Muscle layer of colon (tissue), 2 donors: ENCODE results near the gene RNF135.

ENCODE experiments used
- H3K27ac ChIP-seq: one replicate; pipeline ENCODE4 v1.7.0; 2013; ENCODE audit warnings: low read depth, mild to moderate bottlenecking, low read length, moderate library complexity
- H3K27me3 ChIP-seq, 2 donors: one replicate each; pipeline ENCODE4 v1.7.0; 2013; ENCODE audit warnings: low read length in 2 of 2, mild to moderate bottlenecking in 2 of 2; ENCODE audit not compliant: insufficient read depth in 2 of 2, control insufficient read depth in 1 of 2
- H3K36me3 ChIP-seq: one replicate; pipeline ENCODE4 v1.7.0; 2013; ENCODE audit warnings: mild to moderate bottlenecking, low read length; ENCODE audit not compliant: insufficient read depth
- H3K4me1 ChIP-seq: one replicate; pipeline ENCODE4 v1.7.0; 2013; ENCODE audit warnings: mild to moderate bottlenecking, low read length; ENCODE audit not compliant: insufficient read depth
- H3K4me3 ChIP-seq, 2 donors: one replicate each; pipeline ENCODE4 v1.7.0; 2013; ENCODE audit warnings: low read length in 2 of 2, low read depth in 1 of 2, mild to moderate bottlenecking in 1 of 2, moderate library complexity in 1 of 2
- H3K9ac ChIP-seq: one replicate; pipeline ENCODE4 v1.7.0; 2013; ENCODE audit warnings: low read length
- H3K9me3 ChIP-seq: one replicate; pipeline ENCODE4 v1.7.0; 2013; ENCODE audit warnings: mild to moderate bottlenecking, low read length
- donor health status: abdominal sarcoma.
- donor health status: Adenocarcinoma of cecum.

The RNF135 gene

GRCh38 chr17:30982855-30983254 is 12.0 kb downstream of the RNF135 start:
- Histone ChIP-seq H3K9ac (no peak overlapping the region), H3K4me1 (no peaks in the 10 kb centered on the region), H3K4me3 (no peak overlapping the region), H3K27ac (no peak overlapping the region), H3K36me3 (peaks cover 13% of the 10 kb centered on the region), H3K27me3 (no peaks in the 10 kb centered on the region), H3K9me3 (no peaks in the 10 kb centered on the region)

- Histone ChIP-seq H3K27ac (no peak overlapping the region), H3K4me1 (no peaks in the 10 kb centered on the region), H3K9ac (no peak overlapping the region), H3K36me3 (peaks cover 12% of the 10 kb centered on the region), H3K9me3 (no peaks in the 10 kb centered on the region), H3K4me3 (no peak overlapping the region), H3K27me3 (no peaks in the 10 kb centered on the region)
These were observed 19.6 kb downstream of the RNF135 start for GRCh38 chr17:30990458-30990857.

DNA sequence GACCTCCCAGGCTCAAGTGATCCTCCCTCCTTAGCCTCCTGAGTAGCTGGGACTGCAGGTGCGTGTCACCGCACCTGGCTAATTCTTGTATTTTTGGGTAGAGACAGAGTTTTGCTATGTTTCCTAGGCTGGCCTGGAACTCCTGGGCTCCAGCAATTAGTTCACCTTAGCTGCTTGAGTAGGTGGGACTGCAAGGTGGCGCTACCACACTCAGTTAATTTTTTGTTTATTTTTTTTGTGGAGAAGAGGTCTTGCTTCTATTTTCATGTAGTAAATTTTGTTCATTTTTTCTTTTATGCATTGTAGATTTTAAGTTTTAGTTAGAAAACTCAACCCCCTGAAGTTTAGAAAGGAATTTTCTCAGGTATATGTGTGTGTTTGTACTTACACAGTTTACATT is 21.7 kb downstream of the RNF135 start:
- no peak overlapping the region for H3K27ac ChIP-seq
- H3K4me1 ChIP-seq = no peaks in the 10 kb centered on the region
- H3K27me3 ChIP-seq = no peaks in the 10 kb centered on the region
- peaks cover 20% of the 10 kb centered on the region for H3K36me3 ChIP-seq
- no peak overlapping the region for H3K4me3 ChIP-seq
- no peak overlapping the region for H3K9ac ChIP-seq
- no peaks in the 10 kb centered on the region for H3K9me3 ChIP-seq

DNA sequence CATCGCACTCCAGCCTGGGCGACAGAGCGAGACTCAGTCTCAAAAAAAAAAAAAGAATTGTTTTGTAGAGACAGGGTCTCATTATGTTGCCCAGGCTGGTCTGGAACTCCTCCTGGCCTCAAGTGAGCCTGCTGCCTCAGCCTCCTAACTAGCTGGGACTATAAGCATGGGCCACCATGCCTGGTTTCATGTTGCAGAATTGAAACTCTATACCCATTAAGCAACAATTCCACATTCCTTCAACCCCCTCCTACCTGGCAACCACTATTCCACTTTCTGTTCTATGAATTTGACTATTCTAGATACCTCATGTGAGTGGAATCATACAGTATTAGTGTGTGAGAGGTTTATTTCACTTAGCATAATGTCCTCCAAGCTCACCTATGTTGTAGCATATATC is 24.5 kb downstream of the RNF135 start:
- Histone ChIP-seq H3K27ac (no peak overlapping the region), H3K9ac (no peak overlapping the region), H3K4me3 (no peak overlapping the region), H3K4me1 (no peaks in the 10 kb centered on the region), H3K9me3 (no peaks in the 10 kb centered on the region), H3K36me3 (peaks cover 34% of the 10 kb centered on the region), H3K27me3 (no peaks in the 10 kb centered on the region)

- H3K27ac ChIP-seq = no peak overlapping the region
- no peaks in the 10 kb centered on the region for H3K9me3 ChIP-seq
- no peak overlapping the region for H3K9ac ChIP-seq
- no peaks in the 10 kb centered on the region for H3K4me1 ChIP-seq
- H3K27me3 ChIP-seq = no peaks in the 10 kb centered on the region
- H3K36me3 ChIP-seq = peaks cover 34% of the 10 kb centered on the region
- no peak overlapping the region for H3K4me3 ChIP-seq
These were observed 25.6 kb downstream of the RNF135 start for GRCh38 chr17:30996486-30996885.

DNA sequence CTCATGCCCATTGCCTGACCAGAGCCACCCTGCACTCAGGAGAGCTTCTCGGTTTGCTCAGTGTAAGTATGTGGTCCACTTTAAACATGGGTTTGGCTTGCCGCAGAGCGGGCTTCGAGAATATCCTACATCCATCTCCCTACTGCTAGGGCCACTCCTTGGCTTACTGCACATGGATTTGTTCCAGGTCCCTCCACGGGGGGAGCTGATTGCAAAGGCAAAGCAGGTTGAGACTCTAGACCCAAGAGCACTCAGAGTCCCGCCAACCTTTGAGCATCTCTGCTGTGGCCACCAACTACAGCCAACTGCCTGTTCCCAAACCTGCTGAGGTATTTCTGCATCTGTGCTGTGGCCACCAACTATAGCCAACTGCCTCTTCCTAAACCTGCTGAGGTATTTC is 26.4 kb downstream of the RNF135 start:
- peaks cover 39% of the 10 kb centered on the region for H3K36me3 ChIP-seq
- no peak overlapping the region for H3K4me3 ChIP-seq

GRCh38 chr17:30997842-30998241 is 27.0 kb downstream of the RNF135 start:
- H3K27ac ChIP-seq = no peak overlapping the region
- H3K36me3 ChIP-seq = peaks cover 39% of the 10 kb centered on the region
- H3K4me3 ChIP-seq = no peak overlapping the region
- H3K9me3 ChIP-seq = no peaks in the 10 kb centered on the region
- H3K9ac ChIP-seq = no peak overlapping the region
- H3K27me3 ChIP-seq = no peaks in the 10 kb centered on the region
- H3K4me1 ChIP-seq = no peaks in the 10 kb centered on the region

More for the DNA sequence above, 26.4 kb downstream of the RNF135 start:
- Histone ChIP-seq H3K9me3 (no peaks in the 10 kb centered on the region), H3K27me3 (no peaks in the 10 kb centered on the region), H3K27ac (no peak overlapping the region), H3K4me1 (no peaks in the 10 kb centered on the region), H3K9ac (no peak overlapping the region)

DNA sequence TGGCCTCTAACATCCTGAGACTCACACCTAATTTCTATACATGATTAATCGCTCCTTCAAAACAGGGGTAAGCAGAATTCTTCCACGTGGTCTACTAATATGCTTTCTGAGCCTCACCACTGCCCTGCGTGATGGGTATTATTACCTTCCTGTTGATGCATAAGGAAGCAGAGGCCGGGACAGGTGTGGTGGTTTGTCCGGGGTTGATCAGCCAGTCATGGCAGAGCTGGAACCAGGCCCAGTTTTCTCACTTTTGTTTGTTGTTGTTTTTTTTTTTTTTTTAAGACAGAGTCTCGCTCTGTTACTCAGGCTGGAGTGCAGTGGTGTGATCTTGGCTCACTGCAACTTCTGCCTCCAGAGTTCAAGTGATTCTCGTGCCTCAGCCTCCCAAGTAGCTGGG is 31.2 kb downstream of the RNF135 start:
- peaks cover 28% of the 10 kb centered on the region for H3K36me3 ChIP-seq

DNA sequence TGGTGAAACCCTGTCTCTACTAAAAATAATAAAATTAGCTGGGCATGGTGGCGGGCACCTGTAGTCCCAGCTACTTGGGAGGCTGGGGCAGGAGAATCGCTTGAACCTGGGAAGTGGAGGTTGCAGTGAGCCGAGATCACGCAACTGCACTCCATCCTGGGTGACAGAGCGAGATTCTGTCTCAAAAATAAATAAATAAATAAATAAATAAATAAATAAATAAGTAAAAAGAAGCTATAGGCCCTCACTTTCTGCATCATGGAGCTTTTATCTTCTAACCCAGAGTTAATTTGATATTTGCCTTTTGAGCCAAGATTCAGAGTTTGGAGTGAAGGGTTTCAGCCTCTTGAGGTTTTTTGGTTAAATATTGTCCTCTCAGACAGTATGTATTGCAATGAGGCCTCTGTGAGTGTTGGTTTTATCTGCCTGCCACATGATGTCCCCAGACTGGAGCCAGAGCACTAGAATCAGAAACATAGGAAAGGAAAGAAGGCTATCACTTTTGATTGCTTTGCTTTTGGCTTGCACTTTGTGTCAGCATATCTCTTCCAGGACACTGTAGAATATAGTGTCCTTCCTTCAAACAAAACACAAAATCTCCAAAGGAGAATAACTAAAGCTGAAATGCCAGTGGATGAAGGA is 32.5 kb downstream of the RNF135 start:
- no peaks in the 10 kb centered on the region for H3K27me3 ChIP-seq
- H3K4me1 ChIP-seq = no peaks in the 10 kb centered on the region
- no peak overlapping the region for H3K4me3 ChIP-seq
- H3K36me3 ChIP-seq = peaks cover 19% of the 10 kb centered on the region
- H3K9ac ChIP-seq = no peak overlapping the region
- no peaks in the 10 kb centered on the region for H3K9me3 ChIP-seq
- H3K27ac ChIP-seq = no peak overlapping the region

More for the DNA sequence above, 31.2 kb downstream of the RNF135 start:
- H3K4me3 ChIP-seq = no peak overlapping the region
- no peak overlapping the region for H3K9ac ChIP-seq
- H3K27me3 ChIP-seq = no peaks in the 10 kb centered on the region
- H3K27ac ChIP-seq = no peak overlapping the region
- H3K4me1 ChIP-seq = no peaks in the 10 kb centered on the region
- no peaks in the 10 kb centered on the region for H3K9me3 ChIP-seq

DNA sequence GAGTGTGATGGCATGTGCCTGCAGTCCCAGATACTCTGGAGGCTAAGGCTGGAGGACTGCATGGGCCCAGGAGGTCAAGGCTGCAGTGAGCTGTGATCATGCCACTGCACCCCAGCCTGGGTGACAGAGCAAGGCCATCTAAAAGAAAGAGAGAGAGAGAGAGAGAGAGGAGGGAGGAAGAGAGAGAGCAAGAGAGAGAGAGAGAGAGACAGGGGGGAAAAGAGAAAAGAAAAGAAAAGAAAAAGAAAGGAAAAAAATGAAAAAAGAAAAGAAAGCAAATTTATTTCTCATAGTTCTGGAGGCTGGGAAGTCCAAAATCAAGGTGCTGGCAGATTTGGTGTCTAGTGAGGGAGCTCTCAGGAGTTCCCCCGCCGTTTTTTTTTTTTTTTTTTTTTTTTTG is 33.3 kb downstream of the RNF135 start:
- no peaks in the 10 kb centered on the region for H3K4me1 ChIP-seq
- H3K27ac ChIP-seq = no peak overlapping the region
- H3K9me3 ChIP-seq = no peaks in the 10 kb centered on the region
- H3K4me3 ChIP-seq = no peak overlapping the region
- no peak overlapping the region for H3K9ac ChIP-seq
- no peaks in the 10 kb centered on the region for H3K27me3 ChIP-seq
- H3K36me3 ChIP-seq = peaks cover 11% of the 10 kb centered on the region

DNA sequence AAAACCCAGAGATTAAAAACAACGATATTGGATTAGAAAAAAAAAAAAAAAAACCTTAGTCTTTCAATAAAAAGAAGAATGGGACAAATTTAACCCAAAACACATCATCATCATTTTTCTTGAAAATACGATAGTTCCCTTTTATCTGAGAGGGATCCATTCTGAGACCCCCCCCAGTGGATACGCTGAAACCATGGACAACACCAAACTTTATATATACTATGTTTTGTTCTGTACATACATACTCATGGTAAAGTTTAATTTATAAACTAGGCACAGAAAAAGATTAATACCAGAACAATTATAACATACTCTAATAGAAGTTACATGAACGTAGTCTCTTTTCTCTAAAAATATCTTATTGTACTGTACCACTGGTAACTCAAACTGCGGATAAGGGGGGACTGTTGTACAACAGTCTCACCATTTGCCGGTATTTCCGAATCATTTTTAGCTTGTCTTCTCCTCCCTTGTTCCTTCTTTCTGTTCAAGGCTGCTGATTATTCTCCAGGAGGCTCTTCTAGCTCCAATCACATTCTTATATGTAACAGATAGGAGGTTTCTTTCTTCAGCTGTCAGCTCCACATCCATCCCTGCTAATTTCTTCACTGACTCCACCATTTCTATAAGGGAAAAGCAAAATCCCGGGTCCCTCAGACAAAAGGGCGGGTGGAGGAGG is 37.0 kb downstream of the RNF135 start:
- Histone ChIP-seq H3K9ac (no peak overlapping the region), H3K4me3 (peak overlapping the region; percentile 75 to 91), H3K4me1 (no peaks in the 10 kb centered on the region), H3K27me3 (no peaks in the 10 kb centered on the region), H3K27ac (peak overlapping the region; percentile 85), H3K36me3 (no peaks in the 10 kb centered on the region), H3K9me3 (no peaks in the 10 kb centered on the region)
